ENCODE results near the gene DNAH1.
"Not testable (repeated sequence)": the region's sequence is repeated elsewhere in the genome, so short reads cannot be mapped to it uniquely, and the experiment has no call there.

The DNAH1 gene

DNA sequence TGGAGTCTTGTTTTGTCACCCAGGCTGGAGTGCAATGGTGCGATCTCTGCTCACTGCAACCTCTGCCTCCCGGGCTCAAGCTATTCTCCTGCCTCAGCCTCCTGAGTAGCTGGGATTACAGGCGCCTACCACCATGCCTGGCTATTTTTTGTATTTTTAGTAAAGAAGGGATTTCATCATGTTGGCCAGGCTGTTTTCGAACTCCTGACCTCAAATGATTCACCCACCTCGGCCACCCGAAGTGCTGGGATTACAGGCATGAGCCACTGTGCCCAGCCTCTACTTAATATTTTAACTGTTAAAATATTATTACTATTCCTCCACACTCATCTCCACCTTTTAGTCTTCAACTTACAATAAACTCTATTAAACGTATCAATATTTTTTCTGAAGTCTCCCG is 22.0 kb downstream of the DNAH1 start:
- DNase-seq (ENCODE audit: low spot score): not testable (repeated sequence)

DNA sequence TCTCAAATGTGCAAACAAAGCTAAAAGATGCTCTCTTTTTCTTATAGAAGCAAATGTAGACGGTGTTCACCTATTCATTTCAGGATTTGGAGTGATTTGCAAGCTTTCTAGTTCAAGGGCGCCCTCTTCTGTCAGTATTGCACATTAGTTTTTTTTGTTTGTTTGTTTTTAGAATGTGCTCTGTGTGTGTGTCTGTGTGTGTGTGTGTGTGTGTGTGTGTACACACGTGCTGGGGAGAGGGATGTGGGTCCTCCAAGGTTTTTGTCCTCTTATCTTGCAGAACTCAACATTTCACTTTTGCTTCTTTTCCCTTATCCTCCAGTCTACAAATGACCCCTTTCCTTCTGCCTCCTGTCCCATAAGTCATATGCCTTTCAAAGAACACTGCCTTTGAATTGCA is 23.5 kb downstream of the DNAH1 start:
- peak; percentile 77 for DNase-seq (ENCODE audit: low spot score)

DNA sequence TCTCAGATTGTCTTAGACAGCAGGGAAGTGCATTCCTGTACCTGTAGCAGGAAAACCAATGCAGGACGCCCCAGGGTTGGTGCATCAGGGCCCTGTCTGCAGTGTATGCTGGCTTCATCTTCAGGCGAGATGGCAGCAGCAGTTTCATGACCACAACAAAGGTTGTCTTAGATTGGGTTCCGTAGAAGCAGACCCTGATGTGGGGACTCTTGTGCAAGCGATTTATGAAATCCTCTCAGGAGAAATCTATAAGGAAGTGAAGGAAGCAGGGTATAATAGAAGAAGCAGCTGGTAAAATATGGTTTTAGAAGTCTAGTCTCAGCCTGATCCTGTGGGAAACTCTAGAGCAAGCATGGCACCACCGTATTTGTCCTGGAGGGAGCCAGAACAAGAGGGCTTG is 25.0 kb downstream of the DNAH1 start:
- no peak for DNase-seq (ENCODE audit: low spot score)

DNA sequence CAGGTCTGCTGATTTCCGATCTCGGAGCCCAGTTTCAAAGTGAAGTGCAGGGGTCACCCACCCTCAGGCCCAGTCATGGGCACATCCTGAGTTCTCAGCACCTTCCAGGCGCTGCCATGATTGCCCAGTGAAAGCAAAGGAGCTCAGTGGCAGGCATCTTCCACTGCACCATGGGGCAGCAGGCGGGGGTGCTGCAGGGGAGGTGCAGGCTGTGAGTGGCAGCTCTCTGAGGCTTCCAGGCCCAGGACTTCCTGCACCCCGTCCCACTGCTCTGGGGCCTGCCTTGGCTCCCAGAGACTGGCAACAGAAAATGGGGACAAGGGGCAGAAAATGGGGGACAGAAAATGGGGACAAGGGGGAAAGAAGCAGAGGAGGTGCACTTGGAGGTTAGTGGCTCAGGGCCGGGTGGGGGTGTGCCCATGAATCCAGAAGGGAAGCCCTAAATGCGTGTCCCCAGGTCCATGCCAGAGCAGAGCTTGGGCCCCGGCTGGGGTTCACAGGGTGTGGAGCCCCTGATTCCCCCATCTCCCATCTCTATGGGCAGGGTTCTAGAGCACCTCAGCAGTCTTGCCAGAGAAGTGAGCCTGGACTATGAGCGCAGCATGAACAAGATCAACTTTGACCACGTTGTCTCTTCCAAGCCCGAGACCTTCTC is 28.0 kb downstream of the DNAH1 start:
- no peak for DNase-seq (ENCODE audit: low spot score)

DNA sequence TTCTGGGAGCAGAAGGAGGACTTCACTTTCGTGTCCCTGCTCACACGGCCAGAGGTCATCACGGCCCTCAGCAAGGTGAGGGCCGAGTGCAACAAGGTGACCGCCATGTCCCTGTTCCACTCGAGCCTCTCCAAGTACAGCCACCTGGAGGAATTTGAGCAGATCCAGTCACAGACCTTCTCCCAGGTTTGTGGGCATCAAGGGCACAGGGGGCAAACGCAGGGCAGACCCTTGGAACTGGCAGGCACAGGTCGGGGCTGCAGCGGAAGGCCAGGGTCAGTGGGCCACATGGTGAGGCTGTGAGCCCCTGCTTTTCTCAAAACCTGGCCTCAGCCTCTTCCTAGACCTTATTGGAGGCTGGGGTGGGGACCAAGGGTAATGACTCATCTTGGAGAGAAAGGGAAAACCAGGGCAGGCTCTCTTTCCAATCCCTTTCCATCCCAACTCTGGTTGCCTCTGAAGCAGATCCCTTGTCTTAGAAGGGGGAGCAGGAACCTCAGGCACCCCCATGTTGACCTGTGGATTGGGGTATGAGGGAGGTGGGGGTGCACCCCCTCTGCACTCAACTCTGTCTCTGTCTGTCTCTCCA is 29.5 kb downstream of the DNAH1 start:
- no peak for DNase-seq (ENCODE audit: low spot score)

DNA sequence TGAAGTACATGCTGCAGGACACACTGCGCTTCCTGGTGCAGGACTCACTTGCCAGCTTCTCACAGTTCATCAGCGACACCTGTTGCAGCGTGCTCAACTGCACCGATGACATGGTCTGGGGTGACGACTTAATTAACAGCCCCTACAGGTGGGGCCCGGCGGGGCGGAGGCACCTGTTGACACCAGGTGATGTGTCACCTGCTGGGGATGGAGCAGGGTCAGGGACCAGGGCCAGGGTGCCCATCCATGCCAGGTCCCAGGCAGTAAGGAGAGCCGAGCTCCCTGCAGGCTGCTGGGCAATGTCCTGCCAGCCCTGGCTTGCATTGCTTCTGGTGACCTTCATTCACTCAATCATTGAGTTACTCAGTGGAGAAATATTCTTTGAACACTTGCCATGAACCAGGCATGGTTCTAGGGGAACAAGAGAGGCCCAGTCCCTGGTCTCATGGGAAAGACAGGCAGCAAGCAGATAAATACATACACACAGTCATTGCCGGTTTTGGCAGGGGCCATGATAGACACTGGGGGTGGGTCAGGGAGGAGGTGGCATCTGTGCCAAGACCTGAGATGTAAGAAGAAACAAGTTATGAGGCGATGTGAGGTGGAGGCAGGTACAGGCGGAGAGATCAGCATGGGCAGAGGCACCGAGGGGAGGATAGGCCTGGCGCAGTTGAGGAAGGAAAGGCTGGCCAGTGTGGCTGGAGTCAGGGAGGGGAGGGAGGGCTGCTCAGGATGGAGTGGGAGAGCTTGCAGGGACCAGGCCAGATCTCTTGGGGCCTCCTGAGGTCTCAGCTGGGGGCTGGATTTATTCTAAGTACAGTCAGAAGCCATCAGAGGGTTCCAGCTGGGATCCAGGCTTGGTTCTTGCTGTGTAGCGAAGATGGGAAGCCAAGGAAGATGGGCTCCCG is 30.8 kb downstream of the DNAH1 start:
- DNase-seq (ENCODE audit: low spot score): no peak

DNA sequence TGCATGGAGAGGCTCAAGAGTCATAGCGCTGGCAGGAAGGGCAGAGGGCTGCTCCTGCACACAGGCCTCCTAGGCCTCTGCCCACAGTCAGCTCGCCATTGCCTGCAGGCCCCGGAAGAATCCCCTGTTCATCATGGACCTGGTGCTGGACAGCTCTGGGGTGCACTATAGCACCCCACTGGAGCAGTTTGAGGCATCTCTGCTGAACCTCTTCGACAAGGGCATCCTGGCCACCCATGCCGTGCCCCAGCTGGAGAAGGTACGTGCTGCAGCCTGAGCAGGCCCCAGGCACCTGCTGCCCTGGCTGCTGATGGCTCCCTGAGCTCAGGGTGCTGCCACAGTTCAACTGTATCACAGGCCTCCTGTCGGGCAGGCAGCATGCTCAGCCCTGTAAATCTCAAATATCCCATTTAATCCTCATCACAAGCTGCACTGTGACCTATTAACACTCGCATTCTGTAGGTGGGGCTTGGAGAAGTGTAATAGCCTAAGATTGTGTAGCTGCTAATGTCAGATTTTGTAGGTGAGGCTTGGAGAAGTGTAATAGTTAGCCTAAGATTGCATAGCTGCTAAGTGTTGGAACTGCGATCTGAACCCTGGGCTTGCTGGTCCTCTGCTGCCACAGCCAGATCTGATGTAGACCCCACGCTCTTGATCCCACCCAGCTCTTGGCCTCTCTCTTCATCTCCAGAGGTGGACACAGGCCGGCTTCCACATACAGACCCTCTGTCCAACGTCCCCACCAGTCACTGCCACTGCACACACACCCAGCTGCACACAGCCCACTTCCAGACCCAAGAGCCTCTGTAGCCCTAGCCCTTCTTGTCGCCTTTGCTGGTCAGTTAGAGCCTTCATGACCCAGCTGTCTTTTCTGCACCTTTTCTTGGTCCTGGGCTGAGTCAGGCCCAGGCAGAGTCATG is 31.9 kb downstream of the DNAH1 start:
- no peak for DNase-seq (ENCODE audit: low spot score)

DNA sequence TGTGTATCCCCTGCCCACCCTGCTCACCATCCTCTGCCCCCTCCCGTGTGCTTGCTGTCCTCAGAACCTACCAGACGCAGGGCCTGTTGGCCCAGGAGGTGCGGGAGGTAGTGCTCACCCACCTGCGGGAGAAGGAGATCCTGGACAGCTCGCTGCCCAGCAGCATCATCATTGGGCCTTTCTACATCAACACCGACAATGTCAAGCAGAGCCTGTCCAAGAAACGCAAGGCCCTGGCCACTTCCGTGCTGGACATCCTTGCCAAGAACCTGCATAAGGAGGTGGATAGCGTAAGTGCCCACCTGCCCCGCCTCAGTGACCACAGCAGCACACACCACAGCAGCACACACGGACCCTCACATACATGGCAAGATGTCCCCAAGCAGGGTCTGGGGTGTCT is 33.0 kb downstream of the DNAH1 start:
- no peak for DNase-seq (ENCODE audit: low spot score)

DNA sequence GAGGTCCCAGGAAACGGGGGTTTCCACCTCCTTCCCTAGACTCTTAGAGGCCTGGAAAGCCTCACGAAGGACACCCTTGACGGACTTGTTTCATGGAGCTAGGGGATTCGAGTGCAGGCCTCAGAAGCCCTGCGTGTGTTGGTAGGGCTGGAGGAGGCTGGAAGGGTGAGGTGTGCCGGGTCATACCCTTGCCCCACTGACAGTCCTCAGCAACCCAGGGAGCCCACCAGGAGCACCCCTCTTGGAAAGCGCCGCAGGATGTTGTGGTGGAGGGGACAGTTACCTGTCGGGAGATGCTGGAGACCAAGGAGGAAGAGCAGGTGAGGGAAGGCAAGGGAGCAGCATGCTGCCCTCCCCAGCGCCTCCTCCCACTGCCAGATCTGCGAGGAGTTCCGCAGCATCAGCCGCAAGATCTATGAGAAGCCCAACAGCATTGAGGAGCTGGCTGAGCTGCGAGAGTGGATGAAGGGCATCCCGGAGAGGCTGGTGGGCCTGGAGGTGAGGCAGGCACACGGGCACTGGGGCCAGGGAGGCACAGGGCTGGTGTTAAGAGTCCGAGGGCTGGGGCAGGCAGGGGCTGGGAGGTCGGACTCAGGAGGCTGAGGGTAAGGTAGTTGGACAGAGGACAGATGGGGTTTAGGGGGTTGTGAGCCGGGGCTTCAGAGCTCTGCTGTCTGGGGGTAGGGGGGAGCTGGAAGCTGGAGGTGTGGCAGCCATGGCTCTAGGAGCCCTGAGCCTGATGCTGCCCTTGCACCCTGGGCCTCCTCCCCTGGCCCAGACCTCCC is 33.7 kb downstream of the DNAH1 start:
- no peak for DNase-seq (ENCODE audit: low spot score)

DNA sequence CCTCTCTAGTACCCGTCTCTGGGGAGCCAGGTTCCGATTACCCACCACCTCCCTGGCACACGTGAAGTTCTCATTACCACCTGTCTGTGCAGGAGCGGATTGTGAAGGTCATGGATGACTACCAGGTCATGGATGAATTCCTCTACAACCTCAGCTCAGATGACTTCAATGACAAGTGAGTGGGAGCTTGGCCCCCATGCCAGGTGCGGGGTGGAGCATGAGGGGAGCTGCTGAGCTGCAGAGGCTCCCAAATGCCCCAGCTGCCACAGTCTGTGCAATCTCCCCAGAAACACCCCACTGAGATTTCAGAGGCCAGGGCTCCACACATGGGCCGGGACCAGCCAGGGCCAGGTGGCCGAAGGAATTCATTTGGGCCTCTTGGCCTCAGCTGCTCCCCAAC is 34.3 kb downstream of the DNAH1 start:
- DNase-seq (ENCODE audit: low spot score): no peak

DNA sequence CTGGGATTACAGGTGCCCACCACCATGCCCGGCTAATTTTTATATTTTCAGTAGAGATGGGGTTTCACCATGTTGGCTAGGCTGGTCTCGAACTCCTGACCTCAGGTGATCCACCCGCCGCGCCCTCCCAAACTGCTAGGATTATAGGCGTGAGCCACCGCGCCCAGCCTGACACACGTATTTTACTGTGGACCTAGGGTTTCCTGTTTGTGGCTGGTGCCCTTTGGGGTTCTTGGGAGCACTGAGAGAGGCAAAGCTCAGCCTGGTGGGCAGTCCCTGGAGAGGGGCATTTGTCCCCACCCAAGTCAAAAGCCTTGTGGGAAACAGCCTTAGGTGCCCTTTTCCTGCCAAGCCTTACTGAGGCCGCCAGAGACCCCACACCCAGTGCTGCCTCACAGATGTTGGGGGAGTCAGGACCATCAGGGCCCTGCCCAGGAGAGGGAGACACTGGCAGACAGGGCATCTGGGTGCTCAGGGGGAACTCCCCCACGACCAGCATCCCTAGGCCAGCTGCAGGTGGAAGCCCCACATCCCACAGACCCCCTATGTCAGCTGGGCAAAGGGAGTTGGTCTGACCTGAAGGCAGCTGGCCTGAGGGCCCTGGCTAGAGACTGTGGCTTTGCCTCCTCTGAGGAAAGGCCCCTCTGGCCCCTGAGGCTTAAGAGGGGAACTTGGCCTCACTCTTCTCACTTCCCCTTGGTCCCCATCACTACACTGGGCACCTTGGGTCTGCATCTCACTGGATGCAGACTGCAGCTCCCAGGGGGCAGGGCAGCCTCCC is 35.1 kb downstream of the DNAH1 start:
- DNase-seq (ENCODE audit: low spot score): no peak

DNA sequence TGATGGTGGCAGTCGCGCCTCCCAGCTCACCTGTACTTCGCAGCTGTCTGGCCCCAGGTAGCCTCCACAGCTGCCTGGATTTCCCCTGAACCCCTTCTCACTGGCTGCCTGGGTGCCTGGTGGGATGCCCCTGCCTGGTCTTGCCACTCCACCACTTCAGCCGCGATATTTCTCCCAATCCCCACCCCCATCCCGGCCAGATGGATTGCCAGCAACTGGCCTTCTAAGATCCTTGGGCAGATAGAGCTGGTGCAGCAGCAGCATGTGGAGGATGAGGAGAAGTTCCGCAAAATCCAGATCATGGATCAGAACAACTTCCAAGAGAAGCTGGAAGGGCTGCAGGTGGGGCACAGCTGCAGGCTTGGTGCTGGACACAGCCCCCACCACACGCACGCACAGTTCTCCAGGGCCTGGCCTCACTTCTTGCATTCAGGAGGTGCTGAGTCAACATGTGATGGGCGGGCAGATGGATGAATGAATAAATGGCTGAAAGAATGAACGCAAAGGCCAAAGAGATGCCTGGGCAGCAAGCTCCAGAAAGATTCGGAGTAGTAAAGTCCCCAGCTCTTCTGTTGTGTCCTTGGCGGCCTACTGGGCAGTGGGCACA is 35.7 kb downstream of the DNAH1 start:
- no peak for DNase-seq (ENCODE audit: low spot score)

DNA sequence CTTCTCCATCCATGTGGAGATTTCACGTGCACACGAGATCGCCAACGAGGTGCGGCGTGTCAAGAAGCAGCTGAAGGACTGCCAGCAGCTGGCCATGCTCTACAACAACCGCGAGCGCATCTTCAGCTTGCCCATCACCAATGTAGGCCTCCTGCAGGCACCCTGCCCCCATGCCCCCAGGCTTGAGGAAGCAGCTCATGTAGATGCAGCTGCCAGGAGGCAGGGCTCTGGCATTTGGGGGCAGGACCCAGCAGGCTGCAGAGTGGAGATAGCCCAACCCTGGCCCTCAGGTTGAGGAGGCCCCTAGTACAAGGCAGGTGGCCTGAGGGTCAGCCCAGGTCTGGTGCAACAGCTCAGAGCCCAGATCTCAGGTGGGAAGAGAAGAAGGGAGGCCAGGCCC is 36.4 kb downstream of the DNAH1 start:
- no peak for DNase-seq (ENCODE audit: low spot score)

DNA sequence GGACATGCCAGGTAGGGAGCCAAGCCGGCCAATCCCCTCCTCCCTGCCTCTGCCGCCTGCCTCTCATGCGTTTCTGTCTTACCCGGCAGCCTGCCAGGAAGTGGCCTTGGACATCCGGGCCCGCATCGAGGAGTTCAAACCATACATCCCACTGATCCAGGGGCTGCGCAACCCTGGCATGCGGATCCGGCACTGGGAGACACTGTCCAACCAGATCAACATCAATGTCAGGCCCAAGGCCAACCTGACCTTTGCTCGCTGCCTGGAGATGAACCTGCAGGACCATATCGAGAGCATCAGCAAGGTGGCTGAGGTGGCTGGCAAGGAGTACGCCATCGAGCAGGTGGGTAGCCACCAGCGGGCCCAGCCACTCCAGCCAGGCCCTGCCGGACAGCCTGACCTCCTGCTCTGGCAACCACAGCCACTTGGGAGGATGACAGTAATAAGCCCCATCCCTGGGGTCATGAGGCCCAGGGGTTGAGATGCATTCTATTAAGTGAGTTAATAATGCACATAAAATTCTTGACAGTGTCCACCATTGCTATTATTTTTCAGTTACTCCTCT is 37.3 kb downstream of the DNAH1 start:
- no peak for DNase-seq (ENCODE audit: low spot score)

DNA sequence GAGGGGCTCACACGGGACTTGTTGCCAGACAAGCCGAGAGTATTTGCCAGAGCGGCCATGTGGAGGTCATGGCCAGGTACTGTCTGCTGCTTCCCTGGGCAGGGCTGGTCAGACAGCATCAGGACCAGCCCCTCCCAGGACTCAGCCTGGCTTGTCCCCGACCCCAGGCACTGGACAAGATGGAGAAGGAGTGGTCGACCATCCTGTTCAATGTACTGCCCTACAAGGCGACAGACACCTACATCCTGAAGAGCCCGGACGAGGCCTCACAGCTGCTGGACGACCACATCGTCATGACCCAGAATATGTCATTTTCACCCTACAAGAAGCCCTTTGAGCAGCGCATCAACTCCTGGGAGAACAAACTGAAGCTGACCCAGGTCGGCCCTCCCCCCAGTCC is 38.6 kb downstream of the DNAH1 start:
- no peak for DNase-seq (ENCODE audit: low spot score)

DNA sequence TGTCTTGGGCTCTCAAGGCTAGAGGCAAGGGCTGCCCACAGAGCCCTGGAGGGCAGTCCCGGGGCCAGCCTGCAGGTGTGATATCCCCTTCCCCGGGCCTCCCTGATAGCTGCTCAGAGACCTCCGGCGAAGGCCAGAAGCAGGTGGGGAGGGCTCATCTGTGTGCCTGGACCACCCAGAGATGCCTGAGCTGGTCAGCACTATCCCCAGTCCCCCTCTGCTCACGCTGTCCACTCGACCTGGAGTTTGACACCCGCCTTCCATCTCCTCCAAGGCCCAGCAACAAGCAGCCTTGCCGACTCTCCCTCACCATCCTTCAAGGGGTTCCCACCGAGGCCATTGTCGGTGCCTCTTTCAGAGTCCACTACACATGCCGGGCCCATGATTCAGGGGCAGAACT is 39.4 kb downstream of the DNAH1 start:
- no peak for DNase-seq (ENCODE audit: low spot score)

DNA sequence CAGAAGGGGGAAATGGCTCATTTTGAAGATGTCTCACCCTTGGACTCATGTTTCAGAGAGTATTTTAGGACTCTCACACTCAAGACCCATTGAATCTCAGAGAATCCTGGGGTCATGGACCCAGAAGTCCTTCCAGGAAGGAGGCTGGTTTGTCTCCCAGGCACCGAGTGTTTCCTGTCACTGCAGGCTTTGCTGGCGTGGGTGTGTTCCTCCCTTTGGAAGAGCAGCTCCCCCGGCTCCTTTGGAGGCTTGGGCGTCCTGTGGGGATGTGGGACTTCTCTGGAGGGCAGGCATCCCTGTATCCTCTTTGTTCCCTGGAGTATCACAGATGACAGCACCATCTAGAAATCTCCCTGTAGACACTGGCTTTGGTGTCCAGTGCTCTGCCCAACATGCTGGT is 40.0 kb downstream of the DNAH1 start:
- DNase-seq (ENCODE audit: low spot score): no peak

DNA sequence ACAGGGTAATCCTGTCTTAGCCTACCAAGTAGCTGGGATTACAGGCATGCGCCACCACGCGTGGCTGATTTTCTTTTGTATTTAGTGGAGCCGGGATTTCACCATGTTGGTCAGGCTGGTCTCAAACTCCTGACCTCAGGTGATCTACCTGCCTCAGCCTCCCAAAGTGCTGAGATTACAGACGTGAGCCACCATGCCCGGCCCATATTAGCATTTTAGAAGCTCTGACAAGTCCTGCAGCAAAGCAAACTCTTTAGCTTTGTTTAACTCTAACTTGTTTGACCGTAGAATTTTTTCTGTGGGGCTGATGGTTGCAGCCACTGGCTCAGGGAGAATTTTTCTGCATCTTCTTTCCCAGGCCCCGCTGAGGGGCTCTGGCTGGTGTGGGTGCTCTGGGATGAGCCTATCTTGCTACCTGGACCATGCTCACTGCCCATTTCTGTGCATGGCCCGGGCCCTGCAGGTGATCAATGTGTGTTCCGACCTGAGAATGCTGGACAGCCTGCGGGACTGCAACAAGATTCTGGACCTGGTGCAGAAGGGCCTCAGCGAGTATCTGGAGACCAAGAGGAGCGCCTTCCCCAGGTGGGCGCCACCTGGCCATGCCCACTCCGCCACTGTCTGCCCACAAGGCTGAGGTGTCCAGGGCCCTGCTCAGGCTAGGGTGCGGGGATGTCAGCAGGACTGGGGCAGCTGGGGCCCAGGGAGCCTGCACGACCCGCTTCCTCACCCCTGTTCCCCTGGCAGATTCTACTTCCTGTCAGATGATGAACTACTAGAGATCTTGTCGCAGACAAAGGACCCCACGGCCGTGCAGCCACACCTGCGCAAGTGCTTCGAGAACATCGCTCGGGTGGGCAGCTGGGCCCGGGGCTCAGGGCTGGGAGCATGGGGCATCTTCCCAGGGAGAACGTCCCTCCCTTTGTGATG is 41.3 kb downstream of the DNAH1 start:
- no peak for DNase-seq (ENCODE audit: low spot score)
